ENCODE results near the gene ATXN7. TPM values are rescaled to one million over a fixed set of nuclear protein-coding genes. Genes with fewer than 3 reads are reported as not detected.
A peak's percentile ranks its signal among the peaks of the same experiment; 100 is the strongest.

Gene ATXN7
- polyA plus RNA-seq, 1 experiment = 10.7 TPM

- no peaks in the 10 kb centered on the region for H3K27me3 ChIP-seq (ENCODE audit: control insufficient read depth, insufficient read depth, low read length)
- ChIA-PET CTCF (interaction anchor here (1.0 to 1.2 kb wide), 3 partner anchors 33 to 95 kb away, joined by 3 to 4 read pairs (median 3); no protein-coding TSS in a partner anchor), POLR2A (no interaction called here)
- no peak for DNase-seq (ENCODE audit: low read depth, low spot score)
- no peaks in the 10 kb centered on the region for H3K9me3 ChIP-seq (ENCODE audit: control insufficient read depth, insufficient read depth, low read length)
- peak; percentile 58 for TF ChIP-seq CTCF (IDR thresholded peaks at IDR 0.05; ENCODE audit: low read depth, low read length)
- no peak overlapping the region for H3K4me3 ChIP-seq (ENCODE audit: low read depth, low read length)
- no peak overlapping the region for H3K27ac ChIP-seq (ENCODE audit: low read depth, low read length)
Measured at GRCh38 chr3:63908081-63908736, 44.5 kb downstream of the ATXN7 start.

GRCh38 chr3:63908776-63909175 is 45.1 kb downstream of the ATXN7 start:
- ChIA-PET POLR2A (no interaction called here), CTCF (interaction anchor here (0.6 kb wide), 1 partner anchor 1433 kb away, joined by 3 read pairs; no protein-coding TSS in a partner anchor)
- no peaks in the 10 kb centered on the region for H3K27me3 ChIP-seq (ENCODE audit: control insufficient read depth, insufficient read depth, low read length)
- H3K9me3 ChIP-seq (ENCODE audit: control insufficient read depth, insufficient read depth, low read length) = no peaks in the 10 kb centered on the region
- TF ChIP-seq CTCF (IDR thresholded peaks at IDR 0.05; ENCODE audit: low read depth, low read length) = no peak
- H3K27ac ChIP-seq (ENCODE audit: low read depth, low read length) = no peak overlapping the region
- DNase-seq (ENCODE audit: low read depth, low spot score) = no peak
- H3K4me3 ChIP-seq (ENCODE audit: low read depth, low read length) = no peak overlapping the region

- peak; percentile 27 for DNase-seq (ENCODE audit: low read depth, low spot score)
- no peak for TF ChIP-seq CTCF (IDR thresholded peaks at IDR 0.05; ENCODE audit: low read depth, low read length)
- H3K27ac ChIP-seq (ENCODE audit: low read depth, low read length) = no peak overlapping the region
- CTCF ChIA-PET = interaction anchor here (0.6 to 1.3 kb wide), 2 partner anchors 114 to 1433 kb away, joined by 3 to 5 read pairs; partner anchors contain the start of gene PSMD6
- no peak overlapping the region for H3K4me3 ChIP-seq (ENCODE audit: low read depth, low read length)
- H3K9me3 ChIP-seq (ENCODE audit: control insufficient read depth, insufficient read depth, low read length) = no peaks in the 10 kb centered on the region
- no peaks in the 10 kb centered on the region for H3K27me3 ChIP-seq (ENCODE audit: control insufficient read depth, insufficient read depth, low read length)
- POLR2A ChIA-PET = no interaction called here
Measured at GRCh38 chr3:63909431-63909830, 45.8 kb downstream of the ATXN7 start.

- ChIA-PET POLR2A (no interaction called here), CTCF (interaction anchor here (1.3 kb wide), 1 partner anchor 114 kb away, joined by 5 read pairs; the partner anchor contains the start of gene PSMD6)
- Histone ChIP-seq H3K27ac (ENCODE audit: low read depth, low read length) (no peak overlapping the region), H3K9me3 (ENCODE audit: control insufficient read depth, insufficient read depth, low read length) (no peaks in the 10 kb centered on the region), H3K27me3 (ENCODE audit: control insufficient read depth, insufficient read depth, low read length) (no peaks in the 10 kb centered on the region), H3K4me3 (ENCODE audit: low read depth, low read length) (no peak overlapping the region)
- DNase-seq (ENCODE audit: low read depth, low spot score) = no peak
- TF ChIP-seq CTCF (IDR thresholded peaks at IDR 0.05; ENCODE audit: low read depth, low read length) = no peak
Measured at GRCh38 chr3:63910001-63910400, 46.3 kb downstream of the ATXN7 start.

- Histone ChIP-seq H3K27ac (ENCODE audit: low read depth, low read length) (no peak overlapping the region), H3K27me3 (ENCODE audit: control insufficient read depth, insufficient read depth, low read length) (no peaks in the 10 kb centered on the region), H3K9me3 (ENCODE audit: control insufficient read depth, insufficient read depth, low read length) (no peaks in the 10 kb centered on the region), H3K4me3 (ENCODE audit: low read depth, low read length) (peak overlapping the region; percentile 58)
- TF ChIP-seq CTCF (IDR thresholded peaks at IDR 0.05; ENCODE audit: low read depth, low read length) = no peak
- CTCF ChIA-PET = interaction anchor here (1.3 to 1.7 kb wide), 2 partner anchors 113 to 561 kb away, joined by 5 read pairs; partner anchors contain the start of gene PSMD6
- no peak for DNase-seq (ENCODE audit: low read depth, low spot score)
- POLR2A ChIA-PET = no interaction called here
Measured at GRCh38 chr3:63910891-63911290, 47.2 kb downstream of the ATXN7 start.

All from AG04450 (cell line).